Activated CD8-positive, alpha-beta T cell treated with anti-CD3 and anti-CD28 coated beads, Interleukin-2, amount 10 ng/mL, durations not matched to agents 7 days and 5 days (primary cell): ENCODE data around the gene VCL. TPM values are rescaled to one million over a fixed set of nuclear protein-coding genes. Genes with fewer than 3 reads are reported as not detected.
"Not testable (repeated sequence)": the region's sequence is repeated elsewhere in the genome, so short reads cannot be mapped to it uniquely, and the experiment has no call there.

Experiments
- ATAC-seq: fragments of 150-1000 bp; cut with Tn5 transposase; one replicate; pipeline ENCODE4 v1.10.0; 2021; ENCODE audit warnings: moderate library complexity
- CTCF ChIA-PET: fragments of 350-600 bp; sonication (Branson Sonifier 250); formaldehyde crosslinking; loops from one replicate; lab custom pipeline; 2021; ENCODE audit warnings: antibody characterized with exemption; lab: Charles Lee
- POLR2A ChIA-PET: fragments of 350-600 bp; sonication (Branson Sonifier 250); formaldehyde crosslinking; loops from one replicate; lab custom pipeline; 2021; ENCODE audit warnings: antibody characterized with exemption; lab: Charles Lee
- DNase-seq: peaks from one replicate; pipeline ENCODE4 v3.0.0-alpha.2; 2020
- H3K27ac Mint-ChIP-seq: one replicate; pipeline ENCODE4 v1.8.0; 2021; ENCODE audit warnings: mild to moderate bottlenecking, mixed read lengths
- H3K27me3 Mint-ChIP-seq: one replicate; pipeline ENCODE4 v1.8.0; 2021; ENCODE audit warnings: low read depth, mixed read lengths
- H3K36me3 Mint-ChIP-seq: one replicate; pipeline ENCODE4 v1.8.0; 2021; ENCODE audit warnings: low read depth, mixed read lengths
- H3K4me1 Mint-ChIP-seq: one replicate; pipeline ENCODE4 v1.8.0; 2021; ENCODE audit warnings: low read depth, mixed read lengths
- H3K4me3 Mint-ChIP-seq: one replicate; pipeline ENCODE4 v1.8.0; 2021; ENCODE audit warnings: mild to moderate bottlenecking, mixed read lengths
- H3K9me3 Mint-ChIP-seq: one replicate; pipeline ENCODE4 v1.8.0; 2022; ENCODE audit warnings: mixed read lengths; ENCODE audit not compliant: insufficient read depth
- total RNA-seq, 2 experiments: library from RNA; stranded (reverse); gene quantifications; one replicate each; pipeline ENCODE4 v1.2.3, GENCODE V29; 2021

Gene VCL
- total RNA-seq, 2 experiments from 2014 or later: 31.2 to 33.2 TPM

- Mint-ChIP-seq H3K36me3 (peaks cover 15% of the 10 kb centered on the region), H3K9me3 (no peaks in the 10 kb centered on the region), H3K4me3 (no peak overlapping the region), H3K27ac (no peak overlapping the region), H3K27me3 (no peaks in the 10 kb centered on the region), H3K4me1 (peaks cover 33% of the 10 kb centered on the region)
- ATAC-seq: no peak
- ChIA-PET CTCF (no interaction called here), POLR2A (no interaction called here)
- DNase-seq: no peak
Measured at GRCh38 chr10:74061104-74061503, 63.2 kb downstream of the VCL start.

DNA sequence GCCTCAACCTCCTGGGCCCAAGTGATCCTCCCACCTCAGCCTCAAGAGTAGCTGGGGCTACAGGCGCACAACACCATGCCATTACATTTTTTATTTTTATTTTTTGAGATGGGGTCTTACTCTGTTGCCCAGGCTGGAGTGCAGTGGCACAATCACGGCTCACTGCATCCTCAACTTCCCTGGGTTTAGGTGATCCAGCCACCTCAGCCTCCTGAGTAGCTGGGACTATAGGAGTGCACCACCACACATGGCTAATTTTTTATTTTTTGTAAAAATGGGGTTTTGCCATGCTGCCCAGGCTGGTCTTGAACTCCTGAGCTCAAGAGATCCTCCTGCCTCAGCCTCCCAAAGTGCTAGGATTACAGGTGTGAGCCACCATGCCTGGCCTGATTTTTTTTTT is 64.1 kb downstream of the VCL start:
- H3K4me3 Mint-ChIP-seq, POLR2A ChIA-PET, H3K27ac Mint-ChIP-seq, H3K9me3 Mint-ChIP-seq, DNase-seq, ATAC-seq, H3K27me3 Mint-ChIP-seq: not testable (repeated sequence)
- CTCF ChIA-PET: interaction anchor here (1.2 kb wide), 1 partner anchor 18 kb away, joined by 3 read pairs; no protein-coding TSS in a partner anchor
- Mint-ChIP-seq H3K4me1 (peaks cover 27% of the 10 kb centered on the region), H3K36me3 (peaks cover 17% of the 10 kb centered on the region)

DNA sequence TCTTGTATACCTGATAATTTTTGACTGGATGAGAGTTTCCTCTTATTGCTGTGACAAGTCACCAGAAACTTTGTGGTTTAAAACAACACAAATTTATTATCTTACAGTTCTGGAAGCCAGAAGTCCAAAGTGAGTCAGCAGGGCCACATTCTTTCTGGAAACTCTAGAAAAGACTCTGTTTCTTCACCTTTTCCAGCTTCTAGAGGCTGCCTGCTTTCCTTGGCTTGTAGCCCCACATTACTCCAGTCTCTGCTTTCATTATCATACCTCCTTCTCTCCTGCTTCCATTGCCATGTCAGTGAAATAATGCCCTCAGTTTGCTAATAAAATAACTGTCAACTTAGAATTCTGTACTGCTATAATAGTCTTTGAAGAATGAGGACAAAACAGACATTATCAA is 65.3 kb downstream of the VCL start:
- Mint-ChIP-seq H3K4me1 (peaks cover 15% of the 10 kb centered on the region), H3K27me3 (no peaks in the 10 kb centered on the region), H3K27ac (no peak overlapping the region), H3K4me3 (no peak overlapping the region), H3K36me3 (peaks cover 17% of the 10 kb centered on the region), H3K9me3 (no peaks in the 10 kb centered on the region)
- no peak for ATAC-seq
- CTCF ChIA-PET: no interaction called here
- DNase-seq: no peak
- POLR2A ChIA-PET: no interaction called here

- Mint-ChIP-seq H3K4me1 (peaks cover 2% of the 10 kb centered on the region), H3K36me3 (peaks cover 25% of the 10 kb centered on the region), H3K9me3 (no peaks in the 10 kb centered on the region), H3K27me3 (no peaks in the 10 kb centered on the region), H3K27ac (no peak overlapping the region), H3K4me3 (no peak overlapping the region)
- DNase-seq (no peak), ATAC-seq (no peak)
- ChIA-PET POLR2A (no interaction called here), CTCF (interaction anchor here (1.0 kb wide), 2 partner anchors 127 to 181 kb away, joined by 3 read pairs; no protein-coding TSS in a partner anchor)
Measured at GRCh38 chr10:74067373-74068352, 69.7 kb downstream of the VCL start.

DNA sequence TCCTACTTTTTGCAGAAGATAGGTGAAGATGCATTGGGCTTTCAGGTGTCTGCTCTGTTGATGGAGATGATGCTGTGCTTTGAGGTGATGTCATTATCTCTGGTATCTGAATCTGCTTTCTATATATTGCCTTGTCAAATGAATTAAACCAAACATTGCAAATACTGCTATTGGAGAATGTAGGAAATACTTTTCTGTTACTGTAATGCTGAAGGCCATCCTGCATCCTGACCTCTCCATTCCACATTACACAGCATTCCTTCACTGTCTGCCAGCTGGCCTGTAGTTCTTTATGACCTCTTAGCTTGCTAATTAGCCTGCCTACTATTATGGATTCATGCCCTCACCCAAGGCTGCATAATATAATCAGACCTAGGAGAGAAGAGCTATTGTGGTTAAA is 73.2 kb downstream of the VCL start:
- CTCF ChIA-PET: interaction anchor here (1.4 to 1.6 kb wide), 3 partner anchors 10 to 40 kb away, joined by 4 to 6 read pairs (median 5); no protein-coding TSS in a partner anchor
- no peak overlapping the region for H3K4me3 Mint-ChIP-seq

DNA sequence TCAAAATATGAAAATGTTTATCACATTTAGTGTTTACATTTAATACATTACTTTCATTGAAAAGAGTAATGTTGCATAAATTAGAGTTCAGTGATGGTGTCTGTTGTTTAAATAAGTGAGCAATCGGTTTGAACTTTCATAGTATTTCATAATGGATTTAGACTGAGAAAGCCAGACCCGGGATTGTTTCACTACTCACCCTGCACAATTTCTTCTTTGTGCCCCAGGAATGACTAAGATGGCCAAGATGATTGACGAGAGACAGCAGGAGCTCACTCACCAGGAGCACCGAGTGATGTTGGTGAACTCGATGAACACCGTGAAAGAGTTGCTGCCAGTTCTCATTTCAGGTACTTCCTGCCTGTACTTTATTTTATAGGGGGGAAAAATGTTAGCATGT is 74.6 kb downstream of the VCL start:
- ATAC-seq (no peak), DNase-seq (no peak)
- Mint-ChIP-seq H3K27me3 (no peaks in the 10 kb centered on the region), H3K4me3 (no peak overlapping the region), H3K9me3 (no peaks in the 10 kb centered on the region), H3K36me3 (peaks cover 43% of the 10 kb centered on the region), H3K4me1 (peaks cover 3% of the 10 kb centered on the region), H3K27ac (no peak overlapping the region)
- POLR2A ChIA-PET: no interaction called here
- CTCF ChIA-PET: interaction anchor here (1.2 to 1.6 kb wide), 2 partner anchors 9 to 132 kb away, joined by 3 to 6 read pairs; no protein-coding TSS in a partner anchor

More for the DNA sequence above, 73.2 kb downstream of the VCL start:
- ATAC-seq: no peak
- H3K4me1 Mint-ChIP-seq: no peaks in the 10 kb centered on the region
- no peaks in the 10 kb centered on the region for H3K27me3 Mint-ChIP-seq
- H3K27ac Mint-ChIP-seq: no peak overlapping the region
- POLR2A ChIA-PET: no interaction called here
- DNase-seq: no peak
- peaks cover 39% of the 10 kb centered on the region for H3K36me3 Mint-ChIP-seq
- no peaks in the 10 kb centered on the region for H3K9me3 Mint-ChIP-seq

- H3K36me3 Mint-ChIP-seq: peaks cover 46% of the 10 kb centered on the region
- no peaks in the 10 kb centered on the region for H3K27me3 Mint-ChIP-seq
- ChIA-PET POLR2A (no interaction called here), CTCF (interaction anchor here (0.8 to 9.3 kb wide), 9 partner anchors 17 to 226 kb away, joined by 3 to 103 read pairs (median 6); no protein-coding TSS in a partner anchor)
- DNase-seq (no peak), ATAC-seq (no peak)
- no peak overlapping the region for H3K27ac Mint-ChIP-seq
- no peak overlapping the region for H3K4me3 Mint-ChIP-seq
- no peaks in the 10 kb centered on the region for H3K9me3 Mint-ChIP-seq
- H3K4me1 Mint-ChIP-seq: peaks cover 32% of the 10 kb centered on the region
Measured at GRCh38 chr10:74075906-74076305, 78.0 kb downstream of the VCL start.

- Mint-ChIP-seq H3K9me3 (no peaks in the 10 kb centered on the region), H3K4me1 (peaks cover 36% of the 10 kb centered on the region), H3K27ac (no peak overlapping the region), H3K4me3 (no peak overlapping the region), H3K27me3 (no peaks in the 10 kb centered on the region), H3K36me3 (peaks cover 42% of the 10 kb centered on the region)
- ChIA-PET POLR2A (no interaction called here), CTCF (interaction anchor here (0.8 to 9.3 kb wide), 10 partner anchors 18 to 198 kb away, joined by 3 to 103 read pairs (median 6); no protein-coding TSS in a partner anchor)
- ATAC-seq: no peak
- no peak for DNase-seq
Measured at GRCh38 chr10:74076961-74077360, 79.0 kb downstream of the VCL start.

DNA sequence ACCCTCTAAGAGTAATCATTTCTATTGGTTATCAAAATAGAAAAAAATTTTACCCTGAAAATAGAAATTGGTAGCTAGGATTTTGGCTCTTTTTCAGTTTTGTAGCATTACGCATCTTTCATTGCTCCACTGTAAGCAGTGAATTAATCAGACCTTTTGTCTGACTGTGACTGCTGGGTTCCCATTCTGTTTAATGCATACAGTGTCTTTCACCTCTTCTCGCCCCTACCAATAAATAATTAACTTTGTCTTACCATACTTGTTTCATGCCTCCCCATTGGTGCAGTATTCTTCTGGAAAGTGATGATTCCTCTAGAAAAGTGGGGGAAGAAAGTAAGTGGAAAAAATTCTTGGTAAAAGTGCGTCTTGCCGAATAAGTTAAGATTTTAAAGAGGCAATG is 79.5 kb downstream of the VCL start:
- H3K4me3 Mint-ChIP-seq: no peak overlapping the region
- H3K27me3 Mint-ChIP-seq: no peaks in the 10 kb centered on the region
- no peak overlapping the region for H3K27ac Mint-ChIP-seq
- H3K36me3 Mint-ChIP-seq: peaks cover 41% of the 10 kb centered on the region
- H3K9me3 Mint-ChIP-seq: no peaks in the 10 kb centered on the region
- DNase-seq: no peak
- no peak for ATAC-seq
- POLR2A ChIA-PET: no interaction called here
- CTCF ChIA-PET: interaction anchor here (0.8 to 9.3 kb wide), 7 partner anchors 27 to 199 kb away, joined by 3 to 103 read pairs (median 12); no protein-coding TSS in a partner anchor
- peaks cover 36% of the 10 kb centered on the region for H3K4me1 Mint-ChIP-seq

GRCh38 chr10:74078037-74078436 is 80.1 kb downstream of the VCL start:
- H3K36me3 Mint-ChIP-seq: peaks cover 36% of the 10 kb centered on the region
- no peaks in the 10 kb centered on the region for H3K27me3 Mint-ChIP-seq
- no peaks in the 10 kb centered on the region for H3K9me3 Mint-ChIP-seq
- no peak overlapping the region for H3K4me3 Mint-ChIP-seq
- peaks cover 36% of the 10 kb centered on the region for H3K4me1 Mint-ChIP-seq
- DNase-seq (peak; percentile 69), ATAC-seq (peak; percentile 76)
- ChIA-PET CTCF (interaction anchor here (1.0 to 9.3 kb wide), 3 partner anchors 138 to 198 kb away, joined by 3 to 103 read pairs (median 39); no protein-coding TSS in a partner anchor), POLR2A (no interaction called here)
- peak overlapping the region; percentile 61 for H3K27ac Mint-ChIP-seq

GRCh38 chr10:74079028-74079935 is 81.4 kb downstream of the VCL start:
- CTCF ChIA-PET: interaction anchor here (1.1 to 9.3 kb wide), 17 partner anchors 10 to 231 kb away, joined by 3 to 103 read pairs (median 5); no protein-coding TSS in a partner anchor
- POLR2A ChIA-PET: interaction anchor here (1.1 kb wide), 1 partner anchor 158 kb away, joined by 3 read pairs; no protein-coding TSS in a partner anchor
- no peaks in the 10 kb centered on the region for H3K9me3 Mint-ChIP-seq
- no peak for ATAC-seq
- H3K4me1 Mint-ChIP-seq: peaks cover 36% of the 10 kb centered on the region
- H3K4me3 Mint-ChIP-seq: no peak overlapping the region
- DNase-seq: no peak
- H3K36me3 Mint-ChIP-seq: peaks cover 30% of the 10 kb centered on the region
- H3K27ac Mint-ChIP-seq: no peak overlapping the region
- H3K27me3 Mint-ChIP-seq: no peaks in the 10 kb centered on the region
